ENCODE measurements around the gene SYNJ2. TPM values are rescaled to one million over a fixed set of nuclear protein-coding genes. Genes with fewer than 3 reads are reported as not detected.

Gene SYNJ2
- total RNA-seq, 1 experiment from 2014 or later = 24.5 TPM

- no peak overlapping the region for H3K27ac ChIP-seq (ENCODE audit: insufficient read length, low read depth, low read length)
- H4K91ac ChIP-seq (ENCODE audit: insufficient read length, low read depth, low read length) = no peak overlapping the region
- H3K23ac ChIP-seq (ENCODE audit: insufficient read length, low read depth, low read length) = no peak overlapping the region
- no peaks in the 10 kb centered on the region for H3K79me2 ChIP-seq (ENCODE audit: insufficient read depth, low read length)
- H4K5ac ChIP-seq (ENCODE audit: insufficient read length, low read depth, low read length) = no peak overlapping the region
- H3K27me3 ChIP-seq (ENCODE audit: insufficient read depth, low read length) = no peaks in the 10 kb centered on the region
- no peak overlapping the region for H3K9ac ChIP-seq (ENCODE audit: extremely low read depth, insufficient read length, low read length)
- H3K4me1 ChIP-seq (ENCODE audit: insufficient read depth, low read length) = no peaks in the 10 kb centered on the region
- H4K8ac ChIP-seq (replicated peaks; ENCODE audit: insufficient read length, low read depth, low read length) = no peak overlapping the region
- H2BK20ac ChIP-seq (ENCODE audit: low read depth, low read length, poor library complexity, severe bottlenecking) = no peak overlapping the region
- no peak overlapping the region for H2AFZ ChIP-seq (ENCODE audit: low read length)
- H3K79me1 ChIP-seq (ENCODE audit: insufficient read depth, low read depth, low read length, poor library complexity, severe bottlenecking) = no peaks in the 10 kb centered on the region
- Mint-ChIP-seq H3K27ac (no peak overlapping the region), H3K4me3 (no peak overlapping the region), H3K4me1 (peaks cover 0 to 14% of the 10 kb centered on the region in 2 experiments; a peak in 3 of 4 replicates), H3K36me3 (ENCODE audit: insufficient read depth in 1 of 3, low read depth in 3 of 3) (peaks cover 2 to 51% (median 9%) of the 10 kb centered on the region in 3 experiments; a peak in 5 of 7 replicates), H3K27me3 (ENCODE audit: low read depth) (no peaks in the 10 kb centered on the region), H3K9me3 (no peaks in the 10 kb centered on the region)
- no peak overlapping the region for H2BK5ac ChIP-seq (ENCODE audit: insufficient read length, low read length)
- no peaks in the 10 kb centered on the region for H4K20me1 ChIP-seq (ENCODE audit: control insufficient read depth, insufficient read depth, insufficient read length)
- H3K9me3 ChIP-seq (ENCODE audit: control insufficient read depth, low read depth, low read length) = no peaks in the 10 kb centered on the region
- no peak overlapping the region for H2BK120ac ChIP-seq (ENCODE audit: low read depth, low read length, poor library complexity, severe bottlenecking)
- no peak overlapping the region for H2AK5ac ChIP-seq (ENCODE audit: insufficient read length, low read length)
- no peak overlapping the region for H3K14ac ChIP-seq (ENCODE audit: insufficient read depth, low read length)
- H3T11ph ChIP-seq (ENCODE audit: low read length) = no peak overlapping the region
- no peak for TF ChIP-seq CTCF (conservative IDR thresholded peaks at IDR 0.05)
- no peak overlapping the region for H3K4me2 ChIP-seq (ENCODE audit: insufficient read depth, insufficient read length, low read length)
- no peak for DNase-seq
- no peak overlapping the region for H3K4ac ChIP-seq (ENCODE audit: low read depth, low read length)
- no peak overlapping the region for H2BK12ac ChIP-seq (ENCODE audit: insufficient read length, low read depth, low read length)
- no peaks in the 10 kb centered on the region for H3K23me2 ChIP-seq (ENCODE audit: insufficient read length, low read depth, low read length, poor library complexity, severe bottlenecking)
- H2BK15ac ChIP-seq (ENCODE audit: low read depth, low read length) = no peak overlapping the region
- no peak overlapping the region for H3K56ac ChIP-seq (ENCODE audit: insufficient read length, low read depth, low read length)
- H3K18ac ChIP-seq (ENCODE audit: insufficient read length, low read depth, low read length) = no peak overlapping the region
- WGBS (ENCODE audit: extremely low coverage, insufficient read length, low lambda C conversion rate) = no CpG with 5 or more reads among the region's 23 CpGs
These were observed 84.6 kb downstream of the SYNJ2 start for GRCh38 chr6:158066136-158066781.
